GM19025 (cell line): ENCODE measurements around the gene ZNF222.

ENCODE experiments used
- ATAC-seq: cut with Tn5 transposase; IDR thresholded peaks from one replicate; pipeline ENCODE4 v1.9.1; 2021; ENCODE audit warnings: mild to moderate bottlenecking, low read depth, moderate library complexity; ENCODE audit not compliant: unreplicated experiment

Gene ZNF222

DNA sequence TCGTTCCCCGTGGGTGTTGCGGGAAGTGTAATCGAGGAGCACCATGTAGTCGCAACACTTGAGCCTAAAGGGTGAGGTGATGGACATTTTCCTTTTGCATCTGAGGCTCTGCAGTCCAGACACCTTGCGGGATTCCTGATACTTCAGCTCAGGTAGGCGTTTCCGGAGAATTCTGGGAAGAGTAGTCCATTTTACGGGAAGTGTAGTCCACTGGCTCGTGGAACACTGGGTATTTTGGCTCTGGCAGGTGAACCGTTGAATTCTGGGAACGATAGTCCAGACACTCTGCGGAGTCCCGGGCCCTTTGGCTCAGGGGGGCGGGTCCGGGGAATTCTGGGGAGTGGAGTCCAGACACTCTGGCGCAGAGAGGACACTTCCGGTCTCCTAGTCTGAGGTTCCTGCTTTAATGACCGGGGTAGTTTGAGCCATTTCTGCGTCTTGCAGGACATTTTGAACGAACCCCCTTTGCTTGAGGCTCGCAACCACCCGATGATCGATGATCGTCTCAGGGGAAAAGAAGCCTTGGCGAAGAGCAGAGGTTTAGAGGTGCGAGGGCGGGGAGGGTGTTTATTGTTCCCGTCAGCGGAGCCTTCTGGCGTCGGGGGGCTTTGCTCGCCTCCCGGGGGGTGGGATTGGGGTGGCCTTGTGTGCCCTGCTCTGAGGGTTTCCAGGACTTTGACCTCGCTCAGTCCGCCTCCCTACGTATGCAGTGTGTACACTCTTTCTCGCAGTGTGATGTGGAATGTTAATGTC, 26.6 kb downstream of the ZNF222 start, which contains the start of gene ZNF223:
ZNF223 (plus strand) TSS at position 387 of the 753 bp plus-strand sequence. CDS start 3,141 bp downstream, outside the sequence.
- ATAC-seq, result no peak

- no peak for ATAC-seq
Measured at GRCh38 chr19:44055870-44056269, 30.7 kb downstream of the ZNF222 start.

DNA sequence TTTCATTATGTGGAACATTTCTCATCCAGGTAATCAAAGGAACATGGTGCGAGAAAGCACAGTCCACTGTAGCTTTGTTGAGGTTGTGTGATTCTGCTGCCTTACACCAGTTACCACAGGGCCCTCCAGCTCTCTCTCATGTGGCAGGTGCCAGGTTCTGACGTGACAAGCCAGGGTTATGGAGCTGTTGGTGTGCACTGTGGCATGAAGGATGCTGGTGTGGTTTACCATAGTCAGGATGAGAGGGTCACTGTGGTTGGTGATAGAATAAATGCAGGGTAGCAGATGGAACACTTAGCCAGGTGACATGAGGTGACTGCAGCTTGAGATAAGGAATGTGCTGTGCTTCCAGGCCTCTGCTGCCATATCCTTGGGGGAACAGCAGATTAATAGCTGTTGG, 34.0 kb downstream of the ZNF222 start:
- no peak for ATAC-seq

GRCh38 chr19:44061038-44061437, 35.9 kb downstream of the ZNF222 start:
- no peak for ATAC-seq

DNA sequence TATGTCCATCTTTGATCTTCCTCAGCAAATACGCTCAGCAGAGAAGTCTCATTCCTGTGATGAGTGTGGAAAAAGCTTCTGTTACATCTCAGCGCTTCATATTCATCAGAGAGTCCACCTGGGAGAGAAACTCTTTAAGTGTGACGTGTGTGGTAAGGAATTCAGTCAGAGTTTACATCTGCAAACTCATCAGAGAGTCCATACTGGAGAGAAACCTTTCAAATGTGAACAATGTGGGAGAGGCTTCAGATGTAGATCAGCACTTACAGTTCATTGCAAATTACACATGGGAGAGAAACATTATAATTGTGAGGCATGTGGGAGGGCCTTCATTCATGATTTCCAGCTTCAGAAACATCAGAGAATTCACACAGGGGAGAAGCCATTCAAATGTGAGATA, 41.1 kb downstream of the ZNF222 start:
- no peak for ATAC-seq

DNA sequence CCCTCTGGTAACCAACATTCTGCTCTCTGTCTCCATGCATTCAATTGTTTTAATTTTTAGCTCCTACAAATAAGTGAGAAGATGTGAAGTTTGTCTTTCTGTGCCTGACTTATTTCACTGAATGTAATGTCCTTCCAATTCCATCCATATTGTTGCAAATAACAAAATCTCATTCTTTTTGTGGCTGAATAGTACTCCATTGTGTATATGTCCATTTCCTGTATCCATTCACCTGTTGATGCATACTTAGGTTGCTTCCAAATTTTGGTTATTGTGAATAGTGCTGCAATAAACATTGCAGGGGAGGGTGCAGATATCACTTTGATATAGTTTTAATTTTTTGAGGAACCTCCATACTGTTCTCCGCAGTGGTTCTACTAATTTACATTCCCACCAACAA, 44.2 kb downstream of the ZNF222 start:
- ATAC-seq, result no peak

- peak; percentile 90 for ATAC-seq
Measured at GRCh38 chr19:44071824-44072542, 46.8 kb downstream of the ZNF222 start, which contains the start of gene ZNF284. Gene ZNF284 (plus strand): TSS chr19:44072159. CDS start chr19:44076390, 4,231 bp downstream.

- ATAC-seq, result no peak
Measured at GRCh38 chr19:44072543-44073401, 47.6 kb downstream of the ZNF222 start.

GRCh38 chr19:44076325-44076724, 51.1 kb downstream of the ZNF222 start:
- no peak for ATAC-seq
